AG09309 (cell line): Measurements from ENCODE around the gene ZFYVE26.
"Not testable (repeated sequence)": the region's sequence is repeated elsewhere in the genome, so short reads cannot be mapped to it uniquely, and the experiment has no call there.

ENCODE experiments used
- DNase-seq: peaks from one replicate; pipeline ENCODE4 v3.0.0-alpha.2; 2010; ENCODE audit warnings: low read depth
- H3K4me3 ChIP-seq: 2 replicates; pipeline ENCODE4 v1.5.1; 2011; ENCODE audit warnings: mild to moderate bottlenecking, low read depth, low read length, moderate library complexity; ENCODE audit not compliant: control insufficient read depth
- CTCF ChIP-seq: IDR thresholded peaks from 2 replicates; pipeline ENCODE4 v1.5.1; 2011; ENCODE audit warnings: mild to moderate bottlenecking, low read depth, low read length, inconsistent platforms; ENCODE audit not compliant: insufficient read depth, control insufficient read depth; ENCODE audit errors: missing control alignments

The ZFYVE26 gene

GRCh38 chr14:67704484-67705089 lies 111.8 kb downstream of the ZFYVE26 start:
- DNase-seq = no peak
- no peak overlapping the region for H3K4me3 ChIP-seq
- peak; percentile 83 for TF ChIP-seq CTCF

DNA sequence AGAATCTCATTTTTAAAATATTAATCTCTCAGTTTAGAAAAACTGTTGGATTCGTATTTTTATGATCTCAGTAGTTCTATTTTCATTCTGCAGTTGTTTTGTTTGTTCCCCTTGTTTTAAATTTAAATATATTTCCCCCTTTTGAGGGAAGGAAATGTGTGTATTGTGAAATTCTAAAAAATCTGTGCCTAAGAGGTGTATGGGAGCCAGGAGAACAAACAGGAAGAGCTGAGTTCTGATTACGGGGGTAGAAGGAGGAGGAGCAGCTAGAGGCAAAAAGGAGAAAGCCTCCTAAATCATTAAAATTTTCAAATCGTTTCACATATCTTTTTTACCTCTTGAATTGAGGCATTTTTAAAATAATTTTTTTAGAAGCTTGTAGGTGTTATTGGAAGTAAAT lies 112.4 kb downstream of the ZFYVE26 start:
- no peak for TF ChIP-seq CTCF
- DNase-seq = no peak
- no peak overlapping the region for H3K4me3 ChIP-seq

DNA sequence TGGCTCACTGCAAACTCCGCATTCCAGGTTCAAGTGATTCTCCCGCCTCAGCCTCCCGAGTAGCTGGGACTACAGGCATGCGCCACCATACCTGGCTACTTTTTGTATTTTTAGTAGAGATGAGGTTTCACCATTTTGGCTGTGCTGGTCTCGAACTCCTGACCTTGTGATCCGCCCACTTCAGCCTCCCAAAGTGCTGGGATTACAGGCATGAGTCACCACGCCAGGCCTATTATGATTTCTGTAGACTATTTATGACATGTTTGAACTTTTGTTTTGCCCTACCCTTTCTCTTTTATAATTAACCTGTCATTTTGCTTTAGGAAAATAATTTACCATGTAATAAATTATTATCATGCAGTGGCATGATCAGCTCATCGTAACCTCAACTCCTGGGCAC lies 114.9 kb downstream of the ZFYVE26 start, which contains the start of gene RDH12:
Gene RDH12 (plus strand): TSS at position 395 of the 400 bp plus-strand sequence. CDS start 20,757 bp downstream, outside the sequence.
- not testable (repeated sequence) for H3K4me3 ChIP-seq, DNase-seq

DNA sequence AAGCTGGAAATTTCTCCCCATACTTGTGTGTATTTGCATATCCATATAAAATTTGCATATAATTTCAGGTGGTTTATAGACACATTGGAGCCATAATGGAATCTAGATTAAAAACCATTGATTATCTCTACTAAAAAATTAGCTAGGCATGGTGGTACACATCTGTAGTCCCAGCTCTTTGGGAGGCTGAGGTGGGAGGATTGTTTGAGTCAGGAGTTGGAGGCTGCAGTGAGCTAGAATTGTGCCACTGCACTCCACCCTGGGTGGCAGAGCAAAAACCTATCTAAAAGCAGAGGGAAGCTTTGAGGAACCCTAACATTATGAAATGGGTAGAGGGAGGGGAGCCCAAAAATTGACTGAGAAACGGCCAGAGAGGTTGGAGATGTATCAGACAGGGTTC lies 118.2 kb downstream of the ZFYVE26 start:
- DNase-seq = no peak
- H3K4me3 ChIP-seq = no peak overlapping the region
- no peak for TF ChIP-seq CTCF

GRCh38 chr14:67697006-67697405 lies 119.4 kb downstream of the ZFYVE26 start:
- H3K4me3 ChIP-seq = no peak overlapping the region
- no peak for TF ChIP-seq CTCF
- no peak for DNase-seq
